Measurements from ENCODE around the gene DEF6. TPM values are rescaled to one million over a fixed set of nuclear protein-coding genes. Genes with fewer than 3 reads are reported as not detected.
A peak's percentile ranks its signal among the peaks of the same experiment; 100 is the strongest.

DEF6 gene
- total and polyA plus RNA-seq, 2 of the 13 experiments (the other 11 are each of a cell fraction or from before 2014, with no cell fraction given), result 5.2 to 10.0 TPM

- TF ChIP-seq PRDM4 (CRISPR knock-in tag; IDR thresholded peaks at IDR 0.05; ENCODE audit: borderline replicate concordance), result no peak
- peak; percentile 61; the same call in 1 of the 2 replicates for TF ChIP-seq ZNF563 (CRISPR knock-in tag; IDR thresholded peaks at IDR 0.05)
- no peak for TF ChIP-seq HMG20B (CRISPR knock-in tag; conservative IDR thresholded peaks at IDR 0.05)
- TF ChIP-seq PHF8 (CRISPR knock-in tag; IDR thresholded peaks at IDR 0.05), result peak; percentile 90
- no peak for TF ChIP-seq ZNF3 (CRISPR knock-in tag; IDR thresholded peaks at IDR 0.05)
- TF ChIP-seq SMAD9 (CRISPR knock-in tag; IDR thresholded peaks at IDR 0.05), result 0 out of 2 replicates have a peak, but pooled peaks have one; percentile 17
- no peak for TF ChIP-seq ATRX (CRISPR knock-in tag; IDR thresholded peaks at IDR 0.05; ENCODE audit: borderline replicate concordance)
- TF ChIP-seq SMAD1 (CRISPR knock-in tag; IDR thresholded peaks at IDR 0.05; ENCODE audit: borderline replicate concordance, low read depth), result peak; percentile 89; the same call in 1 of the 2 replicates
- no peak for TF ChIP-seq IKZF1 (IDR thresholded peaks at IDR 0.05)
- TF ChIP-seq ZBTB43 (CRISPR knock-in tag; conservative IDR thresholded peaks at IDR 0.05), result peak; percentile 76
- TF ChIP-seq ZMYM4 (CRISPR knock-in tag; IDR thresholded peaks at IDR 0.05), result peak; percentile 80
- peak; percentile 87 for TF ChIP-seq MAX (IDR thresholded peaks at IDR 0.05)
- no peak for TF ChIP-seq POLR2AphosphoS2 (IDR thresholded peaks at IDR 0.05; ENCODE audit: low read depth, low read length)
- TF ChIP-seq RERE (CRISPR knock-in tag; IDR thresholded peaks at IDR 0.05; ENCODE audit: low read depth), result 0 out of 2 replicates have a peak, but pooled peaks have one; percentile 17
- no peak for TF ChIP-seq ZNF280B (CRISPR knock-in tag; IDR thresholded peaks at IDR 0.05; ENCODE audit: borderline replicate concordance)
- no peak for TF ChIP-seq ZNF597 (CRISPR knock-in tag; IDR thresholded peaks at IDR 0.05)
Observed at GRCh38 chr6:35318196-35319171, 20.9 kb downstream of the DEF6 start (continued).

Data from HepG2 (cell line).